Measurements from ENCODE around the gene UNC5C.
"Not testable (repeated sequence)": the region's sequence is repeated elsewhere in the genome, so short reads cannot be mapped to it uniquely, and the experiment has no call there.

UNC5C gene

GRCh38 chr4:95181996-95182306, 366.8 kb downstream of the UNC5C start:
- in situ Hi-C loops (cut with HindIII; ENCODE audit: low pct_ligation_motif_present, low pct_unique_long_range_greater_than_20kb, low sequenced_read_pairs): no loop called here
- no peak for DNase-seq

- DNase-seq: no peak
- in situ Hi-C loops (cut with HindIII; ENCODE audit: low pct_ligation_motif_present, low pct_unique_long_range_greater_than_20kb, low sequenced_read_pairs): no loop called here
Observed at GRCh38 chr4:95181243-95181995, 367.4 kb downstream of the UNC5C start.

DNA sequence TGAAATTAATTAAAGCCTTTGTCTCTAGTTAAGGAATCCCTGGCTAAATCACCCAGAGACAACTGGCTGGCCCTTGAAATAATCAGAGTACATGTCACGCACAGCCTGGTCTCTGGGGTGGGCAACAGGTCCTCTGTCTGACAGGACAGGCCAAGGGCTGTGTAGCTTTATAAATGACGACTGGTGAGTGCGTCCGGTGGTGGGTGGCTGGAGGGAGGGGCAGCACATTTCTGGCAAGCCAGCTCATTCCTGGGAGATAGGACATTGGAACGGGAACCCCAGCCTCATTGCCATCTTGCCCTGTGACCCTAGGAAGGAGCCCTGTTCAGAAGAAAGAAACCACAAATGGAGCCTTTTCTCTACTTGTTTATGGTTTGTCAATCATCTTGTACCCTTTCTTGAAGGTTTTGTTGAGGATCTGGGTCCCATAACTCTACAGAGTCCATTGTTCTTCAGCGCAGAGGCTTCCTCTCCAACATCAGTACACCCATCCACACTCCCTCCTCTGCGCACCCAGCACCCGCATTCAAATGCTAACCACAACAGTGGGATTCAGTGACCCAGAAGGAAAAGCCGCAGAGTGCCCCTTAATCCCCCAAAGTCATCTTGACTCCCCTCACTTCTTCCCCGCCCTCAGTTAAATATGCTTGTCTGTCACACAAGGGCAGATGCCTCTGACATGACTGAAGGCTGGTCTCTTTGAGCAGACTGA, 368.1 kb downstream of the UNC5C start:
- in situ Hi-C loops (cut with HindIII; ENCODE audit: low pct_ligation_motif_present, low pct_unique_long_range_greater_than_20kb, low sequenced_read_pairs): no loop called here
- no peak for DNase-seq

DNA sequence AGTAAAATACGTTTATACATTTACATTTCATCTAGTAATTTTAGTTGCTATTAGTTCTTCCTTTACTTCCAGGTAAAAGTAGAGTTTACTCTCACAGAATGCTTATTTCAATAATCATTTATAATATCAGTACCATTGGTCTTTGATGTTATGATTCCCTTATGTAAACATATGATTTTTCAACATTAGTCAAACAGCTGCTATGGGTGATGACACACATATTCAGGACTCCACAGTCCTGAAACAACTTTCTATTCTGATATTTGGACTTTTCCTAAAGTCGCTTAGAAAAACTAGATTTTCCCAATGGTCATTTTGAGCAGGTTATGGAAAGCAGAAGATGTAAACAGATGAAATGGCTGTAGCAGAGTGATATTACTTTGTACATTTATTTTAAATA, 369.8 kb downstream of the UNC5C start:
- in situ Hi-C loops (cut with HindIII; ENCODE audit: low pct_ligation_motif_present, low pct_unique_long_range_greater_than_20kb, low sequenced_read_pairs): no loop called here
- no peak for DNase-seq

DNA sequence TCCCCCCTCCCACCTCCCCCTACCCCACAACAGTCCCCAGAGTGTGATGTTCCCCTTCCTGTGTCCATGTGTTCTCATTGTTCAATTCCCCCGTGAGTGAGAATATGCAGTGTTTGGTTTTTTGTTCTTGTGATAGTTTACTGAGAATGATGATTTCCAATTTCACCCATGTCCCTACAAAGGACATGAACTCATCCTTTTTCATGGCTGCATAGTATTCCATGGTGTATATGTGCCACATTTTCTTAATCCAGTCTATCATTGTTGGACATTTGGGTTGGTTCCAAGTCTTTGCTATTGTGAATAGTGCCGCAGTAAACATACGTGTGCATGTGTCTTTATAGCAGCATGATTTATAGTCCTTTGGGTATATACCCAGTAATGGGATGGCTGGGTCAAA, 377.4 kb downstream of the UNC5C start:
- in situ Hi-C loops (cut with HindIII; ENCODE audit: low pct_ligation_motif_present, low pct_unique_long_range_greater_than_20kb, low sequenced_read_pairs); DNase-seq: not testable (repeated sequence)

DNA sequence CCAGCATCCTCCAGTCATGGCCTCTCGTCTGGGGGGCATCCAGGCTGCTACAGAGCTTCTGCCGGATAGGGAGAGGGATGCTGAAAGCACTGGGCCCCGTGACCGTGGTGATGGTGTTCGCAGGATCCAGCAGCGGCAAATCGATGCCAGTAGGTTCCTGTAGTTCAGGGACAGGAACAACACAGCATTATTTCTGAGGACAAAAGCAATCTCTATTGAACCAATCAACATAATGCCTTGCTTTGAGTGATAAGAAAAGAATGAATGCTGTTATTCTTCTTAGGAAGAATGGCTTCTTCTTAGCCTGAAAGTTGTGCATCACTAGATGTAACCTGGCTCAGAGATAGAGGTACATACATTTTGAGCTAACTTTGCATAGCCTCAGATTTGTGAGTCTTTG, 378.6 kb downstream of the UNC5C start:
- in situ Hi-C loops (cut with HindIII; ENCODE audit: low pct_ligation_motif_present, low pct_unique_long_range_greater_than_20kb, low sequenced_read_pairs): no loop called here

DNA sequence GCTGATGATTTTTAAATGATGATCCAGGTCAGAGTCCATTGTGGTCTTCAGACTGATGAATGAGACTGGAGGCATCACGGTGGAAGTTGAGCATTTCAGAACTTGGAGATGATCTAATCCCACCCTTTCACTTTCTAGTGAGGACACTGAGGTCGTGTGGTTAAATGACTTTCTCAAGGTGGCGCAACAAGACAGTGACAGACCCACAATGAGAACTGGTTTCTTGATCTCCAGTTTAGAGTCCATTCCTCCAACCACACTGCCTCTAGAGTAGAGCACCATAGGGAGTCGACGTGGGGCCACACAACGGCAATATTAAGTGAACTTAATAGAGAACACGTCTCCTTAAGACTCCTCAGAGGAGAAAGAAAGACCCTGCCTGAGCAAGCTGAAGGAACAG, 381.0 kb downstream of the UNC5C start:
- in situ Hi-C loops (cut with HindIII; ENCODE audit: low pct_ligation_motif_present, low pct_unique_long_range_greater_than_20kb, low sequenced_read_pairs): no loop called here
- DNase-seq: no peak

More for the DNA sequence above, 378.6 kb downstream of the UNC5C start:
- no peak for DNase-seq

DNA sequence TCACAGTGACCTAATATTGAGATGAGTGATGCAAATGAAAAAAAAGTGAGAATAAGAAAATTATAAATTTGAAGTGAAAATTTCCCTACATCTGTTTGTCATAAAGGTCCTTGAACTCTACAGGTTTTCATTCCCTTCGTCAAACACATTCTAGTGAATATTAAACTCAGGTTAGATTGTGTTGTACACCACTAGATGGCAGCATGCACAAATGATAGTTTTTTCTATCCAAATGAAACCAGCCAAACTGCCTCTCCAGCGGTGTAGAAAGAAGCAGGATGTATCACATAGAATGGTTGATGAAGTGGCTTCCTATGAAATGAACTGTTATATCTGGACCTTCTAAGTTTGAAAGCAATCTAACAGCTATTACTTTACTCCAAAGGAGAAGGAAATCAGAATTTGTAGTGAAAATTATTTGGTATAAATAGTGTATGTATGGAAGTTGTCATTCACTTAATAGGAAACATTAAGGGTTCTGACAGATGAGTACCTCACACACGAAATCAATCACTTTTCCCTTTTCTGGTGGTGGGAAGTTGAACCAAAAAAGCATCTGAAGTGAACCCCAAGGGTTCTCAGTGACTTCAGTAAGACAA, 382.7 kb downstream of the UNC5C start:
- DNase-seq: peak; percentile 50
- in situ Hi-C loops (cut with HindIII; ENCODE audit: low pct_ligation_motif_present, low pct_unique_long_range_greater_than_20kb, low sequenced_read_pairs): no loop called here

DNA sequence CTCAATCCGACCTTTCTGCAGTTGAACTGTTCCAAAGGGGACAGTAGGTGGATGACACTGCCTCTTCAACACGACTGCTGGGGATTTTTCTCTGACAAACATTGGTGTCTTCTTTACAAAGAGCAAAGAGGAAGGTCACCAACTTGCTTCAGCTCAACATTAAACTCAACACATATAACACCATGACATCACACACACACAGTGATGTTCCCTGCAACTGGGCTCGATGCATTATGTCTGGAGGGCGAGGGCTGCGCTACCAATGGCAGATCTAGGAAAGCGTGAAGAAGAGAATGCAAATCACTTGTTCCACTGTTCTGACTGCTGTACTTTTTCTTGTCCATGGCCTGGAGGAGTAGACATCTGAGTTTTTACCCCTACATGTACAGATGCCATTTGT, 385.9 kb downstream of the UNC5C start:
- in situ Hi-C loops (cut with HindIII; ENCODE audit: low pct_ligation_motif_present, low pct_unique_long_range_greater_than_20kb, low sequenced_read_pairs): no loop called here
- DNase-seq: no peak

DNA sequence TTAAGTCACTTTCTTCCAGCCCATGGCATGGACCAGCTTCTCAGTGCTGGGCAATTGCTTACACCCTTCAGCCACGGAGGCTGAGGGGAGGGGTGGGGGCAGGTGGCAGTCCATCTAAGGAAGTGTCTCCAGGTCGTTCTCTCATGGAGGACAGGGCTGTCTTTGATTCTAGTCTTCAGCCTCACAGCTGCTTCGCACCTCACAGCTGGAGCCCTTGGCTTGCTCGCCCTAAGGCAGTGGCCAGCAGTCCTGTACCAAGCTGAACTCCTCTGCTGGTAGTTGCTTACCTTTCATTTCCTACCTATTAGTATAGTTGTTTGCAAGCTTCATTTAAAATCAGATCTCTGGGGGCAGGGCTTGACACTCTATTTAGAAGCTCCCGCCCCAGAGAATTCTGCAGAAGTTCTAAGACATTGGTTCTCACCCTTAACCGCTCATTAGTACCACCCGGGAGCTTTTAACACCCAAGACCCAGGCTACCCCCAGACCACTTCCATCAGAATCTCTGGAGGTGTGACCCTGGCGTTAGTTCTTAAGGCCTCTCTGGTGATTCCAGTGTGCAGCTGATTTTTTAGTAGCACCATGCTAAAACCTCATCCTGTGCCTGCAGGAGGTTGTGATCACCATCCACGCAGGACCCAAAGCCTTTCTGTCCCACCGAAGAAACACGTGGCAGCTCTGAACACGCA, 386.8 kb downstream of the UNC5C start:
- in situ Hi-C loops (cut with HindIII; ENCODE audit: low pct_ligation_motif_present, low pct_unique_long_range_greater_than_20kb, low sequenced_read_pairs): no loop called here
- no peak for DNase-seq

DNA sequence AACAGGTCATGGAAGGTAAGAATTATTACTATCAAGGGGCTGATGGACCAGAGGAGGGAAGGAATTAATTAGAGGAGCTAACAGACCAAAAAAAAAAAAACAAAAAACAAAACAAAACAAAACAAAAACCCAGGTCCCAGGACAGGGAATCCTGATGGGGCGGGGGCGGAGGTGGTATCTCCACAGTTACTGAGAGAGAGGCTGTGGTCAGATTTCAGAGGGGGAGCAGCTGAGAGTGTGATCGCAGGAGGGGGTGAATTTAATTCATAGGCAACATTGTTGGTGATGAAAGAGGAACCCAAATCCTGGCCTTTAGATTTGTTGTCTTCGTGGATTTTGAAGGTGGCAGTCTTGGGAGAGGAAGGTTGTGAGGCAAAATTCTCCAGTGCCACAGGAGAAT, 389.4 kb downstream of the UNC5C start:
- in situ Hi-C loops (cut with HindIII; ENCODE audit: low pct_ligation_motif_present, low pct_unique_long_range_greater_than_20kb, low sequenced_read_pairs): no loop called here
- no peak for DNase-seq

DNA sequence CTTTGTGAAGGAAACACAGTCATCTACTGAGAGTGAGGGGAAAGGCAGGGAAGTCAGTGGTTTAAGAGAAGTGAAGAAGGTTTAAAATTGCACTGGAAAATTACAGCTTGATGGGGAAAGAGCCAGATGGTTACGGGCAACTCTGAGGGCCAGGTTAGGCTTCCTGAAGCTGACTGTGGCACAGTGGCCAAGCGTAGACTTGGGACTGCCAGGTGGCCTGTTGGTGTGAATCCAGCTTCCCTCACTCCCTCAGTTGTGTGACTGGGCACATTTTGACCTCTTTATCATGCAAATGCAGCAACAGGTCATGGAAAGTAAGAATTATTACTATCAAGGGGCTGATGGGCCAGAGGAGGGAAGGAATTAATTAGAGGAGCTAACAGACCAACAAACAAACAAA, 390.1 kb downstream of the UNC5C start:
- DNase-seq: no peak
- in situ Hi-C loops (cut with HindIII; ENCODE audit: low pct_ligation_motif_present, low pct_unique_long_range_greater_than_20kb, low sequenced_read_pairs): no loop called here

GRCh38 chr4:95158045-95158444, 390.7 kb downstream of the UNC5C start:
- no peak for DNase-seq
- in situ Hi-C loops (cut with HindIII; ENCODE audit: low pct_ligation_motif_present, low pct_unique_long_range_greater_than_20kb, low sequenced_read_pairs): no loop called here

GRCh38 chr4:95157596-95157995, 391.2 kb downstream of the UNC5C start:
- in situ Hi-C loops (cut with HindIII; ENCODE audit: low pct_ligation_motif_present, low pct_unique_long_range_greater_than_20kb, low sequenced_read_pairs): no loop called here
- no peak for DNase-seq

GRCh38 chr4:95156452-95156765, 392.4 kb downstream of the UNC5C start:
- DNase-seq: no peak
- in situ Hi-C loops (cut with HindIII; ENCODE audit: low pct_ligation_motif_present, low pct_unique_long_range_greater_than_20kb, low sequenced_read_pairs): no loop called here

GRCh38 chr4:95155759-95156451, 392.9 kb downstream of the UNC5C start:
- DNase-seq: peak; percentile 28
- in situ Hi-C loops (cut with HindIII; ENCODE audit: low pct_ligation_motif_present, low pct_unique_long_range_greater_than_20kb, low sequenced_read_pairs): no loop called here

DNA sequence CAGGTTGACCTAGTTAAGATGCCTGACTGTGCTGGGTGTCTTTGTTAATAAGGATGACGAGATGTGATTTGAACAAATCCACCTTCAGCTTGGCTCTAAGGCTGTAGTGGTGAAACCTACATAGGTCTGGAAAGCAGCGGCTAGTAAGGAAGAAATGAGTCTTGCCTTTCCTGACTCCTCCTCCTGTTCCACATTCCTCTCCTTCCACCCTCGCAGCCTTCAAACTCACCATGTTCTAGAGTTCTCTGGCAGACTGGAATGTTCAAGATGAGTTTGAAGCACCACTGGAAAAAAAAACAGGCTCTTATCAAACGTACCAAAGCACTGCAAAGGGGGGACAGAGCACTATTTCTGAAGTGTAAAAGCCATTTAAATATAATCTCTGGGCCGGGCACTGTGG, 395.6 kb downstream of the UNC5C start:
- in situ Hi-C loops (cut with HindIII; ENCODE audit: low pct_ligation_motif_present, low pct_unique_long_range_greater_than_20kb, low sequenced_read_pairs): no loop called here
- DNase-seq: no peak

DNA sequence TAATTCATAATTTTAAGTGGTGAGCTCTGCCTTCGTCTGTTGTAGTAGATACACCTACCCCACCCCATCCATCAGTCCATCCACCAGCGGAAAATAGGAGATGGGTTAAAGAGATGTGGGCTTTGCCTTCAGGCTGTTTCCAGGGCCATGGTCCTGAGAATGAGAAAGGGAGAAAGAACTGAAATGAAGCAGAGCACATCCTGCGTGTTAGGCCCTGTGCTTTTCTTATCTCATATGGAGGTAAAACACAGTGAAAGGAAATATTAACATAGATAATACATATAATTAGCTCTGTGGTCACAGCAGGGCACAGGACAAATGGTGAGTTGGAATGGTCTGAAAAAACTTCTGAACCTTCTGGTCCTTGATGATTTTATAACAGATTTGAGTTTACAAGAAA, 397.5 kb downstream of the UNC5C start:
- DNase-seq: no peak
- in situ Hi-C loops (cut with HindIII; ENCODE audit: low pct_ligation_motif_present, low pct_unique_long_range_greater_than_20kb, low sequenced_read_pairs): no loop called here

DNA sequence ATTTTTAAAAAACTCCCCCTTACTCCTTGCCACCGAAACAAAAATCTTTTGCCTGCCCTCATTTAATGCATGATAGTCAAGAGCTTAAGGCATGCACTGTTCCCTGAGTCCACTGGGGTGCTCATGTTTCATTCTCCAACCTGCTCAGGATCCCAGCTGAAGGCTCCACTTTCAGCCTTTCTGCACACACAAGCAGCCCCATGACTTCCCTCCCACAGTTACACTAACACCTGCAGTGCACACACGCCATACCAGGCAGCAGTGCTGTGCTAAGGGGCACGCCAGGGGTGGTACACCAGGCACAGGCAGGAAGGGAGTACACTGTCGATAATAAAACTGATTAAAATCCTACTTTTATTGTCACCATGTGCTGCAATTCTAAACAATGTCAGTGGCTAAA, 405.8 kb downstream of the UNC5C start:
- in situ Hi-C loops (cut with HindIII; ENCODE audit: low pct_ligation_motif_present, low pct_unique_long_range_greater_than_20kb, low sequenced_read_pairs): no loop called here

More for the DNA sequence above, 405.8 kb downstream of the UNC5C start:
- no peak for DNase-seq

All from ACHN (cell line).